GM12878 (cell line): ENCODE results near the gene SVBP.

Experiments
- BCLAF1 ChIP-seq: fragments of 450-650 bp; IDR thresholded peaks from 2 replicates; pipeline ENCODE4 v1.6.1; 2017; ENCODE audit warnings: antibody characterized with exemption, mild to moderate bottlenecking, moderate library complexity
- CHD2 ChIP-seq: IDR thresholded peaks from 2 replicates; pipeline ENCODE4 v1.6.1; 2011; ENCODE audit warnings: low read depth, low read length, improper control_type of control experiment, borderline replicate concordance
- EZH2 ChIP-seq: IDR thresholded peaks from 2 replicates; pipeline ENCODE4 v1.6.1; 2012; ENCODE audit warnings: low read depth, mild to moderate bottlenecking, control low read depth, inconsistent platforms, low read length, borderline replicate concordance; ENCODE audit not compliant: control insufficient read depth
- POLR2AphosphoS2 ChIP-seq: IDR thresholded peaks from 2 replicates; pipeline ENCODE4 v1.6.1; 2011; ENCODE audit warnings: low read depth, mild to moderate bottlenecking, low read length, improper control_type of control experiment, moderate library complexity
- ZNF592 ChIP-seq: fragments of 450-650 bp; IDR thresholded peaks from 2 replicates; pipeline ENCODE4 v1.6.1; 2017; ENCODE audit warnings: mild to moderate bottlenecking, moderate library complexity
- TF ChIP-seq, protein P1 (sequence below), 3 experiments: IDR thresholded peaks in 2 of 3; conservative IDR thresholded peaks in 1 of 3; 2 replicates each; pipeline ENCODE4 v1.5.1; 2011; ENCODE audit warnings: low read depth in 3 of 3, low read length in 3 of 3, mild to moderate bottlenecking in 3 of 3, control low read depth in 2 of 3, moderate library complexity in 2 of 3, inconsistent platforms in 1 of 3, mixed read lengths in 1 of 3; ENCODE audit not compliant: control insufficient read depth in 2 of 3, insufficient read depth in 1 of 3; ENCODE audit errors: extremely low read depth in 1 of 3
- TF ChIP-seq, protein P2 (sequence below): IDR thresholded peaks from 2 replicates; pipeline ENCODE4 v1.6.1; 2011; ENCODE audit warnings: mild to moderate bottlenecking, low read depth, low read length, moderate library complexity; ENCODE audit not compliant: insufficient replicate concordance

- TF ChIP-seq EZH2 (no peak), ZNF592 (no peak), POLR2AphosphoS2 (no peak), CHD2 (no peak), BCLAF1 (no peak)
- TF ChIP-seq, protein P1, sequence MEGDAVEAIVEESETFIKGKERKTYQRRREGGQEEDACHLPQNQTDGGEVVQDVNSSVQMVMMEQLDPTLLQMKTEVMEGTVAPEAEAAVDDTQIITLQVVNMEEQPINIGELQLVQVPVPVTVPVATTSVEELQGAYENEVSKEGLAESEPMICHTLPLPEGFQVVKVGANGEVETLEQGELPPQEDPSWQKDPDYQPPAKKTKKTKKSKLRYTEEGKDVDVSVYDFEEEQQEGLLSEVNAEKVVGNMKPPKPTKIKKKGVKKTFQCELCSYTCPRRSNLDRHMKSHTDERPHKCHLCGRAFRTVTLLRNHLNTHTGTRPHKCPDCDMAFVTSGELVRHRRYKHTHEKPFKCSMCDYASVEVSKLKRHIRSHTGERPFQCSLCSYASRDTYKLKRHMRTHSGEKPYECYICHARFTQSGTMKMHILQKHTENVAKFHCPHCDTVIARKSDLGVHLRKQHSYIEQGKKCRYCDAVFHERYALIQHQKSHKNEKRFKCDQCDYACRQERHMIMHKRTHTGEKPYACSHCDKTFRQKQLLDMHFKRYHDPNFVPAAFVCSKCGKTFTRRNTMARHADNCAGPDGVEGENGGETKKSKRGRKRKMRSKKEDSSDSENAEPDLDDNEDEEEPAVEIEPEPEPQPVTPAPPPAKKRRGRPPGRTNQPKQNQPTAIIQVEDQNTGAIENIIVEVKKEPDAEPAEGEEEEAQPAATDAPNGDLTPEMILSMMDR (IDR thresholded peaks at IDR 0.05 in 2 of 3, conservative IDR thresholded peaks at IDR 0.05 in 1 of 3; ENCODE audit: control insufficient read depth in 2 of 3, extremely low read depth in 1 of 3, insufficient read depth in 1 of 3, low read depth in 3 of 3, low read length in 3 of 3) = no peak
- TF ChIP-seq, protein P2, sequence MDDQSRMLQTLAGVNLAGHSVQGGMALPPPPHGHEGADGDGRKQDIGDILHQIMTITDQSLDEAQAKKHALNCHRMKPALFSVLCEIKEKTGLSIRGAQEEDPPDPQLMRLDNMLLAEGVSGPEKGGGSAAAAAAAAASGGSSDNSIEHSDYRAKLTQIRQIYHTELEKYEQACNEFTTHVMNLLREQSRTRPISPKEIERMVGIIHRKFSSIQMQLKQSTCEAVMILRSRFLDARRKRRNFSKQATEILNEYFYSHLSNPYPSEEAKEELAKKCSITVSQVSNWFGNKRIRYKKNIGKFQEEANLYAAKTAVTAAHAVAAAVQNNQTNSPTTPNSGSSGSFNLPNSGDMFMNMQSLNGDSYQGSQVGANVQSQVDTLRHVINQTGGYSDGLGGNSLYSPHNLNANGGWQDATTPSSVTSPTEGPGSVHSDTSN = no peak
Measured at GRCh38 chr1:42767510-42768000, 49.6 kb downstream of the SVBP start.
